Breast epithelium (tissue), 4 donors: ENCODE results near the gene MAPK14. TPM values are rescaled to one million over a fixed set of nuclear protein-coding genes. Genes with fewer than 3 reads are reported as not detected.

Experiments used
- DNase-seq, 2 donors: peaks; one replicate each; pipeline ENCODE4 v3.0.0-alpha.2; 2019; ENCODE audit warnings: low spot score in 2 of 2
- H3K27ac ChIP-seq, 2 donors: fragments of 200-600 bp; sonication (generic) in 1 of 2; one replicate each; pipeline ENCODE4 v1.5.1; 2016 to 2019; ENCODE audit warnings: mild to moderate bottlenecking in 1 of 2
- H3K27me3 ChIP-seq, 2 donors: fragments of 200-600 bp; sonication (generic) in 1 of 2; one replicate each; pipeline versions ENCODE4 v1.5.1 to v1.6.0; 2017 to 2019; ENCODE audit warnings: control low read depth in 1 of 2, mild to moderate bottlenecking in 1 of 2
- H3K36me3 ChIP-seq: fragments of 200-600 bp; one replicate; pipeline ENCODE4 v1.5.1; 2019
- H3K4me1 ChIP-seq, 2 donors: fragments of 200-600 bp; sonication (generic); one replicate each; pipeline ENCODE4 v1.5.1; 2016 to 2019; ENCODE audit warnings: control low read depth in 1 of 2
- H3K4me3 ChIP-seq, 3 donors: fragments of 200-600 bp; sonication (generic); 1 replicate in 2 of 3; 2 replicates in 1 of 3; pipeline ENCODE4 v1.5.1; 2016 to 2019; ENCODE audit warnings: mild to moderate bottlenecking in 3 of 3, moderate library complexity in 2 of 3
- H3K9me3 ChIP-seq, 2 donors: fragments of 200-600 bp; sonication (generic) in 1 of 2; one replicate each; pipeline ENCODE4 v1.5.1; 2016 to 2019; ENCODE audit warnings: control low read depth in 1 of 2
- CTCF ChIP-seq, 3 donors: fragments of 450-650 bp; IDR thresholded peaks; one replicate each; pipeline ENCODE4 v1.5.1; 2016 to 2017; ENCODE audit warnings: antibody characterized with exemption in 3 of 3, mild to moderate bottlenecking in 3 of 3, moderate library complexity in 3 of 3
- POLR2A ChIP-seq: fragments of 450-650 bp; IDR thresholded peaks from one replicate; pipeline ENCODE4 v1.6.1; 2016; ENCODE audit warnings: antibody characterized with exemption, mild to moderate bottlenecking, moderate library complexity
- POLR2AphosphoS5 ChIP-seq, 3 donors: sonication (generic); formaldehyde crosslinking; IDR thresholded peaks; one replicate each; pipeline ENCODE4 v1.6.1; 2017; ENCODE audit warnings: antibody characterized with exemption in 3 of 3
- intact Hi-C: fragments of 100-400 bp; cut with DNase I; formaldehyde crosslinking; loops from one replicate; pipeline ENCODE4 v1.15.1; 2023; ENCODE audit warnings: low total_unique reads
- total RNA-seq, 3 donors: library from RNA; depleted of rRNA; stranded (reverse); fragments of >200 nt; gene quantifications; one replicate each; pipeline ENCODE4 v1.1.0, GENCODE V29; 2016

Gene MAPK14
- total RNA-seq, 3 donors from 2014 or later = 72.8 to 85.6 (median 81.3) TPM

GRCh38 chr6:36068012-36068392 lies 40.4 kb downstream of the MAPK14 start:
- Histone ChIP-seq H3K27ac (no peak overlapping the region), H3K4me3 (no peak overlapping the region), H3K36me3 (no peaks in the 10 kb centered on the region), H3K9me3 (no peaks in the 10 kb centered on the region), H3K4me1 (no peaks in the 10 kb centered on the region), H3K27me3 (no peaks in the 10 kb centered on the region)
- intact Hi-C loops = no loop called here
- no peak for TF ChIP-seq CTCF (IDR thresholded peaks at IDR 0.05)
- TF ChIP-seq POLR2AphosphoS5 (IDR thresholded peaks at IDR 0.05) = no peak
- TF ChIP-seq POLR2A = no peak
- DNase-seq = no peak

- DNase-seq = no peak
- H3K36me3 ChIP-seq = no peaks in the 10 kb centered on the region
- no peak overlapping the region for H3K27ac ChIP-seq
- H3K27me3 ChIP-seq = no peaks in the 10 kb centered on the region
- intact Hi-C loops = no loop called here
- H3K9me3 ChIP-seq = no peaks in the 10 kb centered on the region
- TF ChIP-seq POLR2A (no peak), POLR2AphosphoS5 (IDR thresholded peaks at IDR 0.05) (no peak), CTCF (IDR thresholded peaks at IDR 0.05) (no peak)
- no peaks in the 10 kb centered on the region for H3K4me1 ChIP-seq
- H3K4me3 ChIP-seq = no peak overlapping the region
Observed at GRCh38 chr6:36068586-36068985, 41.0 kb downstream of the MAPK14 start.

GRCh38 chr6:36069573-36069972 lies 42.0 kb downstream of the MAPK14 start:
- Histone ChIP-seq H3K9me3 (no peaks in the 10 kb centered on the region), H3K4me1 (no peaks in the 10 kb centered on the region), H3K27me3 (no peaks in the 10 kb centered on the region), H3K4me3 (no peak overlapping the region), H3K27ac (no peak overlapping the region), H3K36me3 (no peaks in the 10 kb centered on the region)
- no peak for TF ChIP-seq POLR2AphosphoS5 (IDR thresholded peaks at IDR 0.05)
- no peak for TF ChIP-seq CTCF (IDR thresholded peaks at IDR 0.05)
- no peak for TF ChIP-seq POLR2A
- no peak for DNase-seq
- intact Hi-C loops = no loop called here

- no peak overlapping the region for H3K4me3 ChIP-seq
- no peak overlapping the region for H3K27ac ChIP-seq
- DNase-seq = no peak
- no peaks in the 10 kb centered on the region for H3K36me3 ChIP-seq
- TF ChIP-seq CTCF (IDR thresholded peaks at IDR 0.05) = no peak
- TF ChIP-seq POLR2AphosphoS5 (IDR thresholded peaks at IDR 0.05) = no peak
- TF ChIP-seq POLR2A = no peak
- H3K4me1 ChIP-seq = no peaks in the 10 kb centered on the region
- H3K27me3 ChIP-seq = no peaks in the 10 kb centered on the region
- no peaks in the 10 kb centered on the region for H3K9me3 ChIP-seq
- intact Hi-C loops = no loop called here
Observed at GRCh38 chr6:36070252-36070651, 42.6 kb downstream of the MAPK14 start.

GRCh38 chr6:36071281-36071680 lies 43.7 kb downstream of the MAPK14 start:
- TF ChIP-seq POLR2A (no peak), POLR2AphosphoS5 (IDR thresholded peaks at IDR 0.05) (no peak), CTCF (IDR thresholded peaks at IDR 0.05) (no peak)
- no peaks in the 10 kb centered on the region for H3K4me1 ChIP-seq
- H3K9me3 ChIP-seq = no peaks in the 10 kb centered on the region
- no peak overlapping the region for H3K4me3 ChIP-seq
- intact Hi-C loops = no loop called here
- no peak for DNase-seq
- no peaks in the 10 kb centered on the region for H3K36me3 ChIP-seq
- no peaks in the 10 kb centered on the region for H3K27me3 ChIP-seq
- H3K27ac ChIP-seq = no peak overlapping the region
